ENCODE measurements around the gene FMN1.

The FMN1 gene

DNA sequence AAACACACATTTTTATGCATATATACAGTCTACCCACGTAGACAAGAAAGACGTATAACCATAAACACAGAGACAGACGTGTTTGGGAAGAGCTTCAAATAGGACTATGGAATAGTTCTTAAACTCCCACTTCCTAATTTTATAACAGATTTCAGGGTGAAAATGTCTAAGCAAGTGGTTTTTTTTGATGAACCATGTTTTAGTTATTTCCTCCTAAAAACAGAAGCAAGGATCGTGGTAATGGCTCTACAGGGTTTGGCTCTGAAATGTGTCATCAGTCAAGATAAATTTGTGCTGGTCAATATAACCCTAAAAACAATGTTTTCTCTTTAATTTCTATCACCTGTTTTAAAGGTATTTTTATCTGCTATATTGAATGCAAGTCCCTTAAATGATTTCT lies 58.2 kb downstream of the FMN1 start:
- TF ChIP-seq CEBPB (IDR thresholded peaks at IDR 0.05): no peak
- TF ChIP-seq USF1 (IDR thresholded peaks at IDR 0.05): no peak
- TF ChIP-seq RAD21 (IDR thresholded peaks at IDR 0.05; ENCODE audit: low read depth): no peak
- no peak for TF ChIP-seq YY1 (IDR thresholded peaks at IDR 0.05; ENCODE audit: low read depth)
- TF ChIP-seq REST (IDR thresholded peaks at IDR 0.05; ENCODE audit: low read depth): no peak

- no peak for TF ChIP-seq FOXM1 (IDR thresholded peaks at IDR 0.05; ENCODE audit: borderline replicate concordance, low read depth)
- TF ChIP-seq CREB1 (IDR thresholded peaks at IDR 0.05; ENCODE audit: low read depth): no peak
- TF ChIP-seq TEAD4 (IDR thresholded peaks at IDR 0.05): no peak
- TF ChIP-seq TAF1 (IDR thresholded peaks at IDR 0.05; ENCODE audit: low read depth): no peak
- no peak for TF ChIP-seq RAD21 (IDR thresholded peaks at IDR 0.05; ENCODE audit: low read depth)
- TF ChIP-seq USF1 (IDR thresholded peaks at IDR 0.05): no peak
- no peak for TF ChIP-seq NFIC (IDR thresholded peaks at IDR 0.05)
- TF ChIP-seq, protein P1, sequence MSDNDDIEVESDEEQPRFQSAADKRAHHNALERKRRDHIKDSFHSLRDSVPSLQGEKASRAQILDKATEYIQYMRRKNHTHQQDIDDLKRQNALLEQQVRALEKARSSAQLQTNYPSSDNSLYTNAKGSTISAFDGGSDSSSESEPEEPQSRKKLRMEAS (IDR thresholded peaks at IDR 0.05): no peak
- TF ChIP-seq EP300 (IDR thresholded peaks at IDR 0.05; ENCODE audit: borderline replicate concordance): no peak
- TF ChIP-seq CEBPB (IDR thresholded peaks at IDR 0.05): no peak
- no peak for TF ChIP-seq EGR1 (IDR thresholded peaks at IDR 0.05)
- TF ChIP-seq REST (IDR thresholded peaks at IDR 0.05; ENCODE audit: low read depth): no peak
- TF ChIP-seq ZBTB7A (IDR thresholded peaks at IDR 0.05; ENCODE audit: low read depth): no peak
- TF ChIP-seq TCF12 (IDR thresholded peaks at IDR 0.05; ENCODE audit: low read depth): no peak
- no peak for TF ChIP-seq YY1 (IDR thresholded peaks at IDR 0.05; ENCODE audit: low read depth)
Observed at GRCh38 chr15:33135355-33135781, 59.1 kb downstream of the FMN1 start.

GRCh38 chr15:33132722-33133345 lies 61.7 kb downstream of the FMN1 start:
- TF ChIP-seq FOXM1 (IDR thresholded peaks at IDR 0.05; ENCODE audit: borderline replicate concordance, low read depth) (no peak), TEAD4 (IDR thresholded peaks at IDR 0.05) (0 out of 2 replicates have a peak, but pooled peaks have one; percentile 19), YY1 (IDR thresholded peaks at IDR 0.05; ENCODE audit: low read depth) (no peak), CEBPB (IDR thresholded peaks at IDR 0.05) (no peak), RAD21 (IDR thresholded peaks at IDR 0.05; ENCODE audit: low read depth) (peak; percentile 98)
- TF ChIP-seq, protein P1 (IDR thresholded peaks at IDR 0.05): 0 out of 2 replicates have a peak, but pooled peaks have one; percentile 45

DNA sequence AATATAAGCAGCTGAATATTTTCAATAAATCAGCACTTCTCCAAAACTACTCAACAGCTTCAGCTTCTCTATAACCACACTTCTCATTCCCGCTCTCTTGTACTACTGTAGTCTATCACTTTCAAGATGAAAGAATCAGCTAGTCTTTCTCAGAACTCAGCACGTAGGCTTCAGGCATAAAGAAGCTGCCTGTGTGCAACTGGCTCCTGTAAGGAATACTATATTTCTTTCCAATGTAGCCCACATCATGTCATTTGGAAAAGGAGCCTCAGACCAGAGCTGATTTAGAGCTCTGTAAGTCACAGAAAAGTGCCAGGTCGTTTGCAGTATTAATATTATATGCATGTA lies 62.3 kb downstream of the FMN1 start:
- TF ChIP-seq EP300 (IDR thresholded peaks at IDR 0.05; ENCODE audit: borderline replicate concordance): no peak

DNA sequence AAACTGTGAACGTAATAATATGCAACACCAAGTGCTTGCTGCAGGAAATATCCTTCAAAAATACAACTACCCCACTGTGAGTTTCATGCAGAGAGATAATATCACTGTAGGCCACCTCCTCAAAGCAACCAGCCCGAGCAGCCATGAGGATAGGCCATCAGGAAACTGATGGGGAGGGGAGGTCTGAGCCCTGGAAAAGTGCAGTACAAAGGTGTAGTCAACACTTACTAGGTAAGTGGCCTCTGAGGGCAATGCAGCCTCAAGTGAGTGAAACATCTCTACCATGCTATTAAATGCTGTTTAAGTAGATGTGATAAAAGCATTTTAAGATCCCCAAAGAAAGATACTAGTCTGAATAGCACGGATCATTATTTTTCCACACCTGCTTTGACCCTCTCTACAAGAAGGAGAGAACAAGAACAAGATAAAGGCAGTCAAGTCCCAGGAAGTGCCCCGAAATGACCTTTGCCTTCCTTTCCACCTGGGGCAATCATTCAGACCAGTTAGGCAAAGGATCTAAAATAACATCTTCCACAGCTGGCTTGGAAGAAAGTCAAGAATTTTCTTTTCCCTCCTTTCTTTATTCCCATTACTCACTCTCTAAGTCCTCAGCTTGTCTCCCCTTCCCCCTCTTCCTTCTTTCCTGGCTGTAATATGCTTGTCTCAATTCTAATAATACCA lies 62.8 kb downstream of the FMN1 start:
- TF ChIP-seq NFIC (IDR thresholded peaks at IDR 0.05) (peak; percentile 49; the same call in 1 of the 2 replicates), FOXM1 (IDR thresholded peaks at IDR 0.05; ENCODE audit: borderline replicate concordance, low read depth) (no peak), CEBPB (IDR thresholded peaks at IDR 0.05) (no peak), EP300 (IDR thresholded peaks at IDR 0.05; ENCODE audit: borderline replicate concordance) (peak; percentile 59), CREB1 (IDR thresholded peaks at IDR 0.05; ENCODE audit: low read depth) (no peak), TCF12 (IDR thresholded peaks at IDR 0.05; ENCODE audit: low read depth) (peak; percentile 40; the same call in 1 of the 2 replicates), REST (IDR thresholded peaks at IDR 0.05; ENCODE audit: low read depth) (no peak), USF1 (IDR thresholded peaks at IDR 0.05) (no peak), TEAD4 (IDR thresholded peaks at IDR 0.05) (no peak), TAF1 (IDR thresholded peaks at IDR 0.05; ENCODE audit: low read depth) (no peak), ZBTB7A (IDR thresholded peaks at IDR 0.05; ENCODE audit: low read depth) (no peak)
- TF ChIP-seq, protein P1 (IDR thresholded peaks at IDR 0.05): no peak

All from Ishikawa (cell line).